SK-N-MC (cell line): ENCODE results near the gene MOGAT2.

Source experiments
- DNase-seq: peaks from one replicate; pipeline ENCODE4 v3.0.0-alpha.2; 2011; ENCODE audit warnings: low read depth, low spot score
- H3K27ac ChIP-seq: fragments of 200-600 bp; sonication (generic); 2 replicates; pipeline ENCODE4 v1.5.1; 2016; ENCODE audit warnings: mixed run types
- H3K36me3 ChIP-seq: fragments of 200-600 bp; sonication (generic); 2 replicates; pipeline ENCODE4 v1.6.1; 2017; ENCODE audit warnings: antibody characterized with exemption, low read length, mixed read lengths; ENCODE audit not compliant: insufficient read depth
- H3K4me3 ChIP-seq: fragments of 200-600 bp; sonication (generic); 2 replicates; pipeline ENCODE4 v1.5.1; 2016
- H3K9ac ChIP-seq: fragments of 200-600 bp; sonication (generic); 2 replicates; pipeline ENCODE4 v1.8.0; 2017; ENCODE audit warnings: mixed run types, mixed read lengths; ENCODE audit not compliant: insufficient read length
- H3K9me3 ChIP-seq: fragments of 200-600 bp; sonication (generic); 2 replicates; pipeline ENCODE4 v1.6.1; 2017; ENCODE audit warnings: low read depth, mild to moderate bottlenecking, antibody characterized with exemption, low read length, moderate library complexity, mixed read lengths
- EZH2 ChIP-seq: fragments of 200-600 bp; sonication (generic); IDR thresholded peaks from one replicate; pipeline ENCODE4 v1.6.1; 2017; ENCODE audit warnings: antibody characterized with exemption
- FOXP2 ChIP-seq: optimal IDR thresholded peaks from 2 replicates; pipeline ENCODE3; 2011; ENCODE audit warnings: mild to moderate bottlenecking, moderate library complexity; ENCODE audit not compliant: insufficient read depth; ENCODE audit errors: extremely low read length, control extremely low read depth
- POLR2AphosphoS5 ChIP-seq: IDR thresholded peaks from 2 replicates; pipeline ENCODE4 v1.6.1; 2012; ENCODE audit warnings: mild to moderate bottlenecking, low read depth, low read length, borderline replicate concordance

MOGAT2 gene

GRCh38 chr11:75762885-75763284 lies 45.2 kb downstream of the MOGAT2 start:
- Histone ChIP-seq H3K36me3 (no peaks in the 10 kb centered on the region), H3K27ac (peak overlapping the region; percentile 68; the same call in 1 of the 2 replicates), H3K9ac (no peak overlapping the region), H3K4me3 (no peak overlapping the region), H3K9me3 (no peaks in the 10 kb centered on the region)
- TF ChIP-seq POLR2AphosphoS5 = no peak
- no peak for TF ChIP-seq FOXP2
- TF ChIP-seq EZH2 = no peak
- peak; percentile 61 for DNase-seq

DNA sequence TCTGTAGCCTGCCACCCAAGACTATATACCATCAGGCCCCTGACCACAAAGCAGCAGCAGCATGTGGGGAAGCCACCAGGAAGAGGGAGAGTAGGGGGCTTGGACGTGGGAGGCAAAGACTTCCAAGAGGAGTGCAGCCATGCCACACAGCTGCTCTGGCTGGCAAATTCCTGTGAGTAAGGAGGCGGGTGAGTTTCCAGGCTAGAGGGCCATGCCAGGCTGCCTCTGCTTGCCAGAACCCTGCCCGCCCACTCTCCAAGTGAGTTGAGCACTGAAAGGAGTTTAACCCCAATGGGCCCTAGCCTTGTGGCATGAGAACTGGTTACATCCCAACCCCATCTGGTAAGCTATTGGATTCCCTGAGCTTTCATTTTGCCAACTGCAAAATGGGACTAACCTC lies 46.2 kb downstream of the MOGAT2 start:
- Histone ChIP-seq H3K9me3 (no peaks in the 10 kb centered on the region), H3K4me3 (no peak overlapping the region), H3K36me3 (no peaks in the 10 kb centered on the region), H3K27ac (no peak overlapping the region), H3K9ac (no peak overlapping the region)
- no peak for DNase-seq
- TF ChIP-seq EZH2 (no peak), FOXP2 (no peak), POLR2AphosphoS5 (no peak)

- Histone ChIP-seq H3K9me3 (no peaks in the 10 kb centered on the region), H3K9ac (no peak overlapping the region), H3K4me3 (no peak overlapping the region), H3K36me3 (no peaks in the 10 kb centered on the region), H3K27ac (no peak overlapping the region)
- TF ChIP-seq FOXP2 (no peak), EZH2 (no peak), POLR2AphosphoS5 (no peak)
- DNase-seq = no peak
Observed at GRCh38 chr11:75765116-75765515, 47.5 kb downstream of the MOGAT2 start.

DNA sequence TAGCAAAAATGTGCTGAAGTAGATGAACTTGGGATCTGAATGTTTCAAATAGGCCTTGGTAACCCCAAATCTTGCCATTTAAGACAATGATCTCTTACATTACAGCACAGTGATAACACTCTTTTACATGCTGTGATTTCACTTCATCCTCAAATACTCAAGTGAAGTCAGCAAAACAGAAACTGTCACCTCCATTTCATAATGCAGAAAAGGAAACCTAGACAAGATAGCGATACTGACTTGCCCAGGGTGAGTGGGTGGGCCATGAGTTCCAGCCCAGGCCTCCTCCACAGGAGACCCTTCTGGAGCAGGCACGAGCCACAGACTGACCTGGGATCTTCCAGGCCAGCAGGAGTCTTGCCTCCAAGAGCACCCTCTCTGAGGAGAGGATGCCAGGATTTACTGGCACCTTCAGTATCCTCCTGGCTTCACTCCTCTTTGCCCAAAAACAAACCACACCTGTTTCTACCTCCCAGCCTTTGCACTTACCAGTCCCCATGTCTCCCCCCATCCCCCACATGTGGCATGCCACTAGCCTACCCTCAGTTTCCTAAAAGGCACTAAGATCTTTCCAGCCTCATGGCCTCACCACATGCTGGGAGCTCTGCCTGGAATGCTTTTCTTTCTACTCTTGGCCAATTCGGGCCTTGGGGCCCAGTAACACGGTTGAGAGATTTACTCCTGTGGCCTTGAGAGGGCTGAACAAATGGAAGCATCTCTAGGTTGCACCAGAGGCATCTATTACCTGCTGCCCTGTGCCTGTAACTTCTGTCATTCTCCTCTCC lies 49.0 kb downstream of the MOGAT2 start:
- H3K9ac ChIP-seq = no peak overlapping the region
- no peak for DNase-seq
- TF ChIP-seq POLR2AphosphoS5 (no peak), FOXP2 (no peak)
- H3K4me3 ChIP-seq = no peak overlapping the region
- H3K36me3 ChIP-seq = no peaks in the 10 kb centered on the region
- no peaks in the 10 kb centered on the region for H3K9me3 ChIP-seq
- H3K27ac ChIP-seq = no peak overlapping the region

GRCh38 chr11:75767228-75767572 lies 49.6 kb downstream of the MOGAT2 start:
- H3K27ac ChIP-seq = no peak overlapping the region
- TF ChIP-seq POLR2AphosphoS5 (no peak), EZH2 (no peak), FOXP2 (no peak)
- H3K4me3 ChIP-seq = no peak overlapping the region
- H3K36me3 ChIP-seq = no peaks in the 10 kb centered on the region
- no peak for DNase-seq
- H3K9ac ChIP-seq = no peak overlapping the region
- H3K9me3 ChIP-seq = no peaks in the 10 kb centered on the region

DNA sequence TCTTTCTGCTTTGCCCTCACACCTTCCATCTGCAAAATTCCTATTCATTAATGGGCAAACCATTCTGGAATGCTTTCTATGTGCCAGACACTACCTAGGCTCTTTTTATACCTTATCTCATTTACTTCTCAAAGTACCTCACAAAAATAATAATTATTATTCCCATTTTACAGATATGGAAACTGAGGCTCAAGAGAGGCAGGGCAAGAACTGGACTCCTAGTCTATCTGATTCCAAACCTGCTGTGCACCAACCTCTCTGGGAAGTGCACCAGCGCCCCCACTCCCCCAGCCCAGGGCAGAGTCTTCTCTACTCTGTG lies 50.1 kb downstream of the MOGAT2 start:
- H3K4me3 ChIP-seq = peak overlapping the region; percentile 77
- no peaks in the 10 kb centered on the region for H3K36me3 ChIP-seq
- no peak overlapping the region for H3K27ac ChIP-seq
- no peak for TF ChIP-seq POLR2AphosphoS5
- no peak for TF ChIP-seq FOXP2
- TF ChIP-seq EZH2 = no peak
- H3K9me3 ChIP-seq = no peaks in the 10 kb centered on the region
- no peak for DNase-seq
- H3K9ac ChIP-seq = no peak overlapping the region

GRCh38 chr11:75768112-75768908 lies 50.7 kb downstream of the MOGAT2 start, which contains the start of gene DGAT2:
DGAT2 (plus strand) TSS chr11:75768778; CDS start chr11:75768992, 214 bp downstream.
- no peaks in the 10 kb centered on the region for H3K9me3 ChIP-seq
- TF ChIP-seq EZH2 (no peak), POLR2AphosphoS5 (peak; percentile 66)
- DNase-seq = peak; percentile 16
- peak within 1 kb of the TSS; percentile 93 for H3K27ac ChIP-seq
- peak within 1 kb of the TSS; percentile 77 for H3K4me3 ChIP-seq
- H3K36me3 ChIP-seq = no peaks in the 10 kb centered on the region
- H3K9ac ChIP-seq = peak within 1 kb of the TSS; percentile 98

GRCh38 chr11:75768909-75769771 lies 51.5 kb downstream of the MOGAT2 start:
- Histone ChIP-seq H3K9ac (peak overlapping the region; percentile 98), H3K27ac (0 out of 2 replicates have a peak overlapping the region, but pooled peaks have one; percentile 35)

More at GRCh38 chr11:75768909-75769771, 51.5 kb downstream of the MOGAT2 start:
- no peak for TF ChIP-seq POLR2AphosphoS5
- TF ChIP-seq FOXP2 = no peak
- TF ChIP-seq EZH2 = no peak
- Histone ChIP-seq H3K36me3 (no peaks in the 10 kb centered on the region), H3K9me3 (no peaks in the 10 kb centered on the region), H3K4me3 (peak overlapping the region; percentile 77)
- DNase-seq = no peak
